Hindlimb muscle (tissue), 1 donor: ENCODE results near the gene SLC12A7. TPM values are rescaled to one million over a fixed set of nuclear protein-coding genes. Genes with fewer than 3 reads are reported as not detected.
"Not testable (repeated sequence)": the region's sequence is repeated elsewhere in the genome, so short reads cannot be mapped to it uniquely, and the experiment has no call there.

Experiments used
- DNase-seq: peaks from one replicate; pipeline ENCODE4 v3.0.0-alpha.2; 2013
- polyA plus RNA-seq: library from polyadenylated mRNA; unstranded; fragments of 120-200 nt; gene quantifications from one replicate; pipeline ENCODE4 v1.2.1, GENCODE V29; 2013; ENCODE audit not compliant: insufficient read length

The SLC12A7 gene
- polyA plus RNA-seq, 1 donor = 10.2 TPM

DNA sequence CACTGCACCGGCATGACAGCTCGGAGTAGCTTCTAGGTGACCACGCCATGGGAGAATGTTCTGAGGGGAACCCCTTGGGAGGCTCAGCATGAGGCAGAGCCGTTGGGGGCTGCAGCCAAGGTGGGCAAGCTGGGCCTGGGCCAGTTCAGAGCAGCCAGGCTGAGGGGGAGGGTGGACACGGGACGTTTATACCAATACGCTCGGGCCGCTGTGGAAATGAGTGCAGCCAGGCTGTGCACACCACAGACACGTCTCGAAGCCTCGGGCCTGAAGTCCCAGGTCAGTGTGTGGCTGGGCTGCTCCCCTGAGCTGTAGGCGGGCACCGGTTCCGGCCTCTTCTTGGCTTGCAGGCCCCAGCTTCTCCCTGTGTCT is 28.9 kb upstream of the SLC12A7 start:
- DNase-seq = no peak

DNA sequence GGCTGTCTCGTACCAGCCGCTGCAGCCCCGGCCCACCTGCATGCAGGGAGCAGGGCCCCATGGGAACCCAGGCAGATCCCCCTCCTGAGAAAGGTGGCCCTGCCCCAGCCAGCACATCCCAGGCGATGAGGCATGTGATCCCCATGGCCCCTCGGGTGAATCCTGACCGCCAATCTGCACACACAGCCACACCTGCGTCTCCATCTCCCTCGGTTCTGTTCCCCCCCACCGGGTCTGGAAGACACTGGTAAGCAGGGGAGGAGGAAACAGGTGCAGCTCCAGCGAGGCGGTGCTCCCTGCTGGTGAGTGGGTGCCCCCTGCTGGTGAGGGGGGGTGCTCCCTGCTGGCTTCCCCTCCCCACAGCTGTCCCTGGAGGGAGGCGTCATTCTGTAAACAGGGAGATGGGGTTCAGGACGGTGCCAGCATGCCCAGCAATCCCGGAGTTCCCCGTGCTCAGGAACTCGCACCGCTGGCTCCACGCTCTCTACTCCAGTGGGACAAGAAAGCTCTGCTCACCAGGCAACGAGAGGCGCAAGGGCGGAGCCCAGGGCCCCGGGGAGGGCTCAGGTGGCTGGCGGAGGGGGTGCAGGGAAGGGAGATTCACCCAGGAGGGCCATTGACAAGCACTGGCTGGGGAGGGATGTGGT is 28.4 kb upstream of the SLC12A7 start:
- peak; percentile 58 for DNase-seq

DNA sequence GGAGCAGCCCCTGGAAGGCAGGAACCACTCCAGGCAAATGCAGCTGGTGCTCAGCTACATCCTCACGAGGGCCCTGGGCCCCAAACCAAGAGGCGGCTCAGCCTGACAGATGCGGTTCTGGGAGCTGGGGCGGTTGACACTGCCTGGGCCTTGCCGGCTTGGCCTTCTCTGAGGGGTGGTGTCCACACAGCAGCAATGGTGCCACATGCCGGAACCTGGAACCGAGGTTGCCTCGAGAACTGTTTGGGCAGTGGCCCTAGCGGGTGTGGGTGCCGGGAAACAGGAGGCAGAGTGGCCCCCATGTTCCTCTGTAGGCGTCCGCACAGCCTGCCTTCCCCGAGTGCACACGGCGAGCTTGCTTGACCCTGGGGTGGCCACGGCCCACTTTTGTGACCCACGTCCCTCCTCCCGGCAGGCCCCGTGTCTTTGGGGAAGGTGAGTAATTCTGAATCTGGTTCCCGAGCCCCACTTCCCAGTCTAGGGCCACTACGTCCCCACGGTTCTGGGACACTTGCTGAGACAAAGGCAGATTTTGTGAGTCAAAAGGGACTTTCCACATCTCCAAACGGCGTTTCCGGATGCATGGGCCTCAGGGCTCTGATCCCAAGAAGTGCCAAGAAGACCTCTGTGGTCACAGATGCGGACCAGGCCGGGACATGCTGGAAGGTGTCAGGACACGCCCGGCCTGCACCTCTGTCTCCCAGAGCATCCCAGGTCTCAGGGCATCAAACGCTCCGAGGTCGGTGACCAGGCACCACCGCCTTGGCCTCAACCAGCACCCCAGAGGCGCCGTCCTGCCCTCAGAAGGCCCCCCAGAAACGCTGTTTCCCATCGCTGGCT is 27.7 kb upstream of the SLC12A7 start:
- DNase-seq = no peak

DNA sequence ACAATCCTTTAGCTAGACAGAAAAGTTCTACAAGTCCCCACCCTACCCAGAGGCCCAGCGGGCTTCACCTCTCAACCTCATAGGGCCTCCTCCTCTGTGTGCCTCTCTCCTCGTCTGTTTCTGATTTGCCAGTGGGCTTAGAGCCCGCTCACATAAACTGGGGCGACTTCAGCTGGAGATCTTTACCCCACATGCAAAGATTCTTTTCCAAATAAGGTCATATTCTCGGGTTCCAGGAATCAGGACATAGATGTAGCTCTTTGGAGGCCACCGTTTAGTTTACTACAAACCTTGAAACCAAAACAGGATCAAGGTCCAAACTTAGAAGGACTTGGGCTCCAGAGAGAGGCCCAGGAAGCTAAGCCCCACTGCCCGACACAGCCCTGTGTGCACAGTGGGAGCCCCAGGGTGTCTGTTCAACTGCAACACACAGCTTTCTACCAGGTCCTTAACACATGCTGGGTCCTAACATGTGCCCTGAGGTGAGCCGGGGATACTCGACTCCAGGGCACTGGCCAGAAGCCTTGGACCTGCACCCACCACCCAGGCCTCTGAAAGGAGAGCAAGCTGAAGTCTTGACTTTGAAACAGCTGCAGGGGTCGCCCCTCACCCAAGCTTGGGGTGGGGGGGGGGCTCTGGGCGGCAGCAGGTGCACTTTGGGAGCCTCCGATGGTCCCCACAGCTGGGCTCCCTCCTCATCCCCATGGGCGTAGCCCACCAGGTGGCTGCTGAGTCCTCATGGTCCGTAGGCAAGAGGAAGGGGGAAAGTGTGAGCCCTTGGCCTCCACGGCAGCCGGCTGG is 26.8 kb upstream of the SLC12A7 start:
- no peak for DNase-seq

DNA sequence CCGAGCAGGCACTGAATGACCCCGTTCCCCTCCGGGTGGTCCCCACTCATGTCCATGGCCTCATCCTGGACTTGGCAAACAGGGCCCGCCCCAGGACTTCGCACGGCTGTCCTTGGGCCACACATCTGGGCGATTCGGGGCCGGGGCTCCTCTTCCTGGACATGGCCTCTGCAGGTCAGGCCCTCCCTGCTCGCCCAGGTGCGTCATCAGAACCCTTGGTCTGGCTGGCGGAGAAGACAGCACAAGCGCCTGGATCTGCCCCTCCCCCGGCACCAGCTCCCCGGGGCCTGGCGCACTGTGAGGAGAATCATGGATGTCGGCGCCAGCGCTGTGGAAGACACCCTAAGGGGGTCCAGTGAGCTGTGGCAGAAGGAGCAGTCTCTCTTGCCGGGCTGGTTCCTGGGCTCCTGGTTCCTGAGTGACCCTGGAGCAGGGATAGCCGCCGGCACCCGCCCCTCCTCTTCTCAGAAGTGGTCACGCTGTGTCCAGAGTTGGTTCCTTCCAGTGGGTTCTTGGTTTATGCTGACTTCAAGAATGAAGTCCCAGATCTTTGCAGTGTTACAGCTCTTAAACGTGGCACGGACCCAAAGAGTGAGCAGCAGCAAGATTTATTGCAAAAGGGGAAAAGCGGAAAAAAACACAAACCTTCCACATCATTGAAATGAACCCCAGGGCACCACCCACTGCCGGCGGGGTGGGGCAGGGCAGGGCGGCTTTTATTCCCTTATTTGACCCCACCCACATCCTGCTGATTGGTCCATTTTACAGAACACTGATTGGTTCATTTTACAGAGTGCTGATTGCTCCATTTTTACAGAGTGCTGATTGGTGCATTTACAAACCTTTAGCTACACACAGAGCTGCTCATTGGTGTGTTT is 25.9 kb upstream of the SLC12A7 start:
- no peak for DNase-seq

DNA sequence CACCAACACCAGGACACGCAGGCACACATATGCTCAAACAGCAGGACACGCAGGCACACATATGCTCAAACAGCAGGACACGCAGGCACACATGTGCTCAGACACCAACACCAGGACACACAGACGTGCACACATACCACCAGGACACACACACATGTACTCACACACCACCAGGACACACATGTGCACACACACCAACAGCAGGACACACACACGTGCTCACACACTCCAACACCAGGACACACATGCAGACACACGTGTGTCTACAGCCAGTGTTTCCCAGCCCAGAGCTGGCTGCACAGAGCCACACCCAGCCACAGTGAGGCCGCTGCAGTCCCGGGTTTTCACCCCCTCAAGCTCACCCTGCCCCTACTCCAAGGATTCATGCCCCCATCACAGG is 25.0 kb upstream of the SLC12A7 start:
- no peak for DNase-seq

DNA sequence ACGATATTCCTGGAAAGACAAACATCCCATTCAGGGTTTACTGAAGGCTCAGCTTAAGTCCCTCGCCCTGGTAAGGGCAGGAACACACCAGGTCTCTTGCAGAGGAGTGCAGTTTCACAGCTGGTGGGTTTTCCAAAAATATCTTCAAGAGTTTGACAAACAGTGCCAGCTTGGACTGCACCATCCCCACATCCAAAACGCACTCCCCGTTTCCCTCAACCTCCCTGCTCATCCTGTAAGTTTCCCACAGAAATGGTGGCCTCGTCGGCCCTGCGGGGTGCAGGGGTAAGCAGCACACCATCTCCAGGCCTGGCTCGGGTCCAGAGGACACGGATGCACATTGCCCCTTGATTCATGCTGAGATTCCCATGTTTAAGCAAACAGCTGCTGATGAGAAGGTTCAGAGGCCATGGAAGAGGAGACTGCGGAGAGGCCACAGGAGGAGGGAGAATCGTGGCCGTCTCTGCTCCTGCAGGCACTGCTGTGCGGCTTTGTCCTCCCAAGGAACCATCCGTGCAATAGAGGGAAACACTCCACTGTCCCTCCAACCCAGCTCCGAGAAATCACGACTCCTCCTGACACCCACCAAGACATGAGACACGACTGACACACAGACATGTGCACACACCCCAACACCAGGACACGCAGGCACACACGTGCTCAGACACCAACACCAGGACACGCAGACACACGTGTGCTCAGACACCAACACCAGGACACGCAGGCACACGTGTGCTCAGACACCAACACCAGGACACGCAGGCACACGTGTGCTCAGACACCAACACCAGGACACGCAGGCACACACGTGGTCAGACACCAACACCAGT is 24.0 kb upstream of the SLC12A7 start:
- no peak for DNase-seq

DNA sequence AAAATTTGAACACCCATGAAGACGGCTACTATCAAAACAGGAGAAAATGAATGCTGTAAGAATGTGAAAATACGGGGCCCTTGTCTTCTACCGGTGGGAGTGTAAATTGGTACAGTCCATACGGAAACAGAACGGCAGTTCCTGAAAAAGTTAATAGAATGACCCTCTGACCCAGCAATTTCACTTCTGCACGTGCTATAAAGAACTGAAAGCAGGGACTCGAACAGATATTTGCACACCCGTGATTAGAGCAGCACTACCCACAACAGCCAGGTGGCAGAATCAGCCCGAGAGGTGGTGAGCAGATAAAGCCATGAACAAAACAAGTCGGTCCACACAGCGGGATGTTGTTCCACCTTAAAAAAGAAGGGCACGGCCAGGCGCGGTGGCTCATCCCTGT is 22.6 kb upstream of the SLC12A7 start:
- DNase-seq = no peak

DNA sequence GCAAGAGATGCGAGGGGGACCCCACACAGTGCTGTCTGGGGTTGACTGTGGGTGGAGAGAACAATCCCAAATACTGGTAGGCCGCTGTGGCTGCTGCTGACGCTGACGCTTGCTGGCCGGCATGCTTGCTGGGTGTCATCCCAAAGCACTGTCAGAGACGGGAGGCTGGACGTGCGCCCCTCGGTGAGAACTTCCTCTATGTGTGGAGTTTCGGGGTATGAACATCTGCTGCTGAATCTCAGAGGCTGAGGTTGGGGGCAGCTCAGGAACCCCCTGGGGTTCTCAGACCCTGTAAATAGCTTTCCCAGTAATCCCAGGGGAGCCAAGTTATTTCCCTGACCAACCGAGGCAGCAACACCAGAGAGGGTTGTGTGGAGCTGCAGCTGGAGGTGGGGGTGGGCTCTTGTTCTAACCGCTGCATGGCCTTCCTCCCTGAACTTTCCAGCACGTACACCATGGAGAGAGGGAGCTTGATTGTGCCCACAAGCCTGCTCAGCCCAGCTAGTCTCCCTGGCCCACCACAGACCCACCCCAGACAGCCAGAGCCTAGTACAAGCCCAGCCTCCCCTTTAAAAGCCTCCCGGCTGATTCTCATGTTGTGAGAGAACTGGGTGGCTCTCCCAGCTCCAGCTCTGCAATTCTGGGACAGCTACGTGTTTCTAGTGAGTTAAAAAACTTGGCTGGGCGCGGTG is 21.8 kb upstream of the SLC12A7 start:
- DNase-seq = peak; percentile 54

DNA sequence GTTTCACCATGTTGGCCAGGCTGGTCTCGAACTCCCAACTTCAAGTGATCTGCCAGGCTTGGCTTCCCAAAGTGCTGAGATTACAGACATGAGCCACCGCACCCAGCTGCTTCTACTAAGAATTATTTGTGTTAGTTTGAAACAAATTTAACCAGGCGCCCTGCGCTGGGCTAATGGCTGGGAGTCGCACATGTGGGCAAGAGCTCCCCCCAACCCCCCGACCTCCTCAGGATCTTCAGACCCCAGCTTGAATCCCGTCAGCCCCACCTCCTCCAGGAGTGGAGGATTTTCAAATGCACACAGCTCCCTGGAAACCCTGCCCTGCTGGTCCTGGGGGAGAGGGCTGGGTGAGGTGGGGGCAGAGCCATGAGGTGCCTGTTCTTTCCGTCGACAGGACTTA is 21.2 kb upstream of the SLC12A7 start:
- no peak for DNase-seq

DNA sequence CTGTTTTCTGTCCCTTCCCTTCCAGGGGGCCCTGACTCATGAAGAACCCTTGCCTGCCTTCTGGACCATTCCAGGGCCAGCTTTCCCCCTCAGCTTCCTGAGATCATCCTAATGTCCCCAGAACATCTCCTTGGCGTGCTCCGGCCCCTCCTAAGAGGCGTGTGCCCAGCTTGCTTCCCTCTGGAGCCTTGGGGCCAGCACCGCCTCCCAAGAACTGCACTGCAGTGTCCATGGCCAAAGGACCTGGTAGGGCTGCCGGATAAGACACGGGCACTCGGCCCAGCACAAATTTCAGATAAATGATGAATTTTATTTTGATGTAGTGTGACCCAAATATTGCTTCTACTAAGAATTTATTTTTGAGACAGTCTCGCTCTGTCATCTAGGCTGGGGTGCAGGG is 20.7 kb upstream of the SLC12A7 start:
- DNase-seq = no peak

DNA sequence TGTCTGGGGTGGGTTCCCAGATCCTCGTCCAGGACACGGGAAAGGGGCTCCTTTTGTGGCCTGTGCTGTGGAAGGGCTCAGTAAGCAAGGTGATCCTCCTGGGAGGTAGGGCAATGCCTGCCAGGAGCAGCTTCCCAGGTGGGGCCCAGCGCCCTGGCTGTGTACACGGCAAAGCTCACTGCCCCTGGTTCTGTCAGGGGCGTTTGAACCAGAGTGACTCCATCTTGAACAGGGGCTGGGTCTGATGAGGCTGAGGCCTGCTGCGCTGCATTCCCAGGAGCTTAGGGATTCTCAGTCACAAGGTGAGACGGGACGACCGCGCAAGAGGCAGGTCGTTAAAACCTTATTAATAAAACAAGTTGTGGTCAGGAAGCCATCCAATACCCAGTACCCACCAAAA is 19.9 kb upstream of the SLC12A7 start:
- DNase-seq = no peak

DNA sequence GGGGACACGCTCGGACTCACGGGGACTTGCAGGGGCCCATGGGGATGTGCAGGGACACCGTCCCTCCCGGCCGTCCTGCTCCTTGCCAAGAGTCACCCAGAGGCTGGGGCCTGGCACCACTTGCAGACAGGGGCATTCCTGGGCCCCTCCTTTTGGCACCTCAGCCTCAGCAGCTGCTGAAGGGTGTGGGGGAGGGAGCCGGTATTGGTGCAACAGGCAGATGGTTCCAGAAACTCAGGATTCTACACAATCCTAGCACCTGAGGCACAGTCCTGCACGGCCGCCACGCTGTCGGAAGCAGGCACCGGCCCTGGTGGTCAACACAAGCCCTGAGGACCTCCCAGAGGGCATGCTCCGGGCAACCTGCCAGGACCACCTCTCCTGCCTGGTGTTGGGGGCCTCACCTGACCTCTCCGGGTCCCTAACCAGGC is 19.3 kb upstream of the SLC12A7 start:
- DNase-seq = no peak

DNA sequence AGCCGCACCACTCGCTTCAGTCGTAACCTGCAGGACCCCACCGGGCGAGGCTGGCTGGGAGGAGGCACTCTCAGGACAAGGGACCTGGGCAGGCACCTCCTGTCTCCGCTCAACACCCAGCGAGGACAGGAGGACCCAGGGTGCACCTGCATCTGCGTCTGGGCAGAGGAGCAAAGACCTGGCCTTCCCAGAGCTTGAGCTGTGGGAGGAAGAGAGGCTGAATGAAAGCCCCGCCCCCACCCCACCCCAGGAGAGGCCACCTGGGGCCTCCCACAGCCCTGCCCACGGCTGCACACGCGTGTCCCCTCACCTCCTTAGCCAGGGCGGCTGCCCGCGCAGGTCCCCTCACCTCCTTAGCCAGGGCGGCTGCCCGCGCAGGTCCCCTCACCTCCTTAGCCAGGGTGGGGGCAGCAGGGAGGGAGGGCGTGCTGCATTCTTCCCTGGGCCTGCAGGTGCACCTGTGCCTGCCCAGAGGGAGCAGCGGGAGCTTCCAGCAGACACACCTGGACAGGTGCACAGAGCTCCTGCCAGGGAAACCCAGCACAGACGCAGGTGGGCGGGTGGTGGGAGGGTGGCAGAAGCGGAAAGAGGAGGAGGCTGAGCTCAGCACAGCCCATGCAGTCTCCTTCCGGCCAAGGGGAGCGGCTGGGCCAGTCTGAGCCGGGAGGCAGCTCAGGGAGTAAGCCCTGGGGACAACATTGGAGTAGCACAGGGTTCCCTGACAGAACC is 18.5 kb upstream of the SLC12A7 start:
- no peak for DNase-seq

DNA sequence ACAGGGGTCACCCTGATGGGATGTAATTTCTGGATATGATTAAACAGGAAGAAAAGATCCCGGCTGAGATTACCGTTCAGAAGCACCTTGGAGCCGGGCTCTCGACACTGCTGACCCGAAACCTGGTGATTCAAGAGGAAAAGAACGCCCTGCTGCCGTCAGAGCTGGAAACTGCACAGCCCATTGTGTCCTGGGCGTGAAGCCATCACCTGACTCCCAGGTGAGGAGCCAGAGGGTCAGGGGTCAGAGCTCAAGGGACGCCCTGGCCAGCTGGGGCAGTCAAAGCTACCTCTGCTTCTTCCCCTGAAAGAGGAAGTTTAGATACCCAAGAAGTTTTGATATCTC is 17.8 kb upstream of the SLC12A7 start:
- no peak for DNase-seq

DNA sequence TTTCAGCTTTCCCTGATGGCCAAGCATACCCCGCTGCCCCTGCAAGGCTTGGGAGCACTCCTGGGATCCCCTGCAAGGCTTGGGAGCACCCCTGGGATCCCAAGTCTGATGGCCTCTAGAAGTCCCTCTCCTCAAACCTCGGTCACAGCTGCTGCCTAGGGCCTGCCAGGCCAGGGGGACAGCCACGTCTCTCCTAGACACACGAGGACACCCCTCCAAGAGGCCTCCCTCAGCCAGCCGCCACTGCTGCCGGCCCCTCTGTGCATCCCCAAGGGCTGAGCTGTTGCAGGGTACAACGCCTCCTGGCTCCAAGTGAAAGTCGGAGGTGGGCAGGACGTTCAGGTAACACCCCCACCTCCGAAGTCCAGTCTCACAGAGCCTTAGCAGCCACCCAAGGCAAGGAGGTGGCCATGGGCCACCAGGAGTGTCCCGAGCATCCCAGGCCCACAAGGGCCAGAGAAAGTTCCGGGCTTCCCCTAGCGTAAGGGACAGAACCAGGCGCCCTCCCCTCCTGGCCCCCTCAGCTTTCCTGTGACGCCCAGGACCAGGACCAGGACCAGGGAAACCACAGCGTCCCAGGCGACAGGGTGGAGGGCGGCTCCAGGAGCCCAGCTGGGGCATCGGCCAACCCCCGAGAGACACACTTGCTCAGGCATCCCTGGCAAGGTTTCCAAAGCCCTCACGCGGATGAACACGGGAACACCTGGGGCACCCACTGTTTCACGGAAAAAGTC is 17.3 kb upstream of the SLC12A7 start:
- no peak for DNase-seq

DNA sequence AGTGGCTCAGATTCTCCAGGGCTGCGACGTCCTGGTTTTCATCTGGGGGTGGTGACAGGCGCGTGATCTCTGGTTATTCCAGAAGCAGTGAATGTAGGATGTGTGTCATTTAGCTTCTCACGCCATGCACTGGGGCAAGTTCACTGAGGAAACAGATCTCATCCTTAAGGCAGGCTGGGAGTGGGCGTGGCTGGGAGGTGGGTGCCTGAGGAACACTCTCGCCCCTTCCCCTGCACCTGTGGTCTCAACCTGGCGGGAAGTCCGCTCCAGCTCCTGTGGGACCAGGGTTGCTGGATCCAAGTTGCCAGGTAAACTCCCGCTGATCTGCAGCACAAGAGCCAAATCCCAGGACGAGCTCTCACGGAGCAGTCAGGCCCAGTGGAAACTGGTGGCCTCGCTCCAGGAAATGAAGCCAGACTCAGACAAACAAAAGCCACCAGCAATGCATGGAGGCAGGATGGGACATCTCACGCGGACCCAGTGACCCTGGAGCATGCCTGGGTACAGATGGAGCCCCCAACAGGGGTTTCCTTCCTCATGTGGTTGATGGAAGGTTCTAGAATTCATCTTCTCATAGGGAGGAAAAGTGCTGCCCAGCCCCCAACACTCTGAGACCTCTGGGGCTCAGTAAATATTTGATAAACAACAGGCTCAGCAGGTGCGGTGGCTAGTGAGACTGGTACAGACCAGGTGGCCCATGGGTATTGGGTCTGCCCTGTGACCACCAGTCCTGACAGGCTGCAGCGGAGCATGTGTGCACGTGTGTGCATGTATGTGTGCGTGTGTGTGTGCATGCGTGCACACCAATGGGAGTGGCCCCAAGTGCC is 16.3 kb upstream of the SLC12A7 start:
- no peak for DNase-seq

DNA sequence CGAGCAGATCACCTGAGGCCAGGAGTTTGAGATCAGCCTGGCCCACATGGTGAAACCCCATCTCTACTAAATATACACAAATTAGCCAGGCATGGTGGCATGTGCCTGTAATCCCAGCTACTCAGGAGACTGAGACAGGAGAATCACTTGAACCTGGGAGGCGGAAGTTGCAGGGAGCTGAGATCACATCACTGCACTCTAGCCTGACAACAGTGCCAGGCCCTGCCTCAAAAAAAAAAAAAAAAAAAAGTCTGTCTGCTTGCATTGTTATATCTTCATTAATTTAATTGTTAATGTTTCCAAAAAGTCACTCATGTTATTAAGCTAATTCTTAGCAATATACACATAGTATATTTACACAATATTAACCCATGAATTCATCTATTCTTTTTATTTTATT is 13.8 kb upstream of the SLC12A7 start:
- not testable (repeated sequence) for DNase-seq

DNA sequence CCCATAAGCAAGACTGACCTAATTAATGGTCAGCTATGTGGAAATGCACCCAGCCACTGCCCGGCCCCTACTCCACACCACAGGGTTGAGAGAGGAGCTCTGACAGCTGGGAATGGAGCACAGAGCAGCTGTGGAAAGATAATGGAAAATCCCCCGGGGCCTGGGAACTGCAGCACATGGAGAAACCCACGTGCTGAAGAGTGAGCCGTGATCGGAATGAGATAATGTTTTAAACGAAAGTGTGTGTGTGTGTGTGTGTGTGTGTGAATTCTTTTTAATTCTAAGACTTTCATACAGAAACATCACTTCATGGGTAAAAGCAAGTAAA is 13.1 kb upstream of the SLC12A7 start:
- peak; percentile 72 for DNase-seq
